Cerebellar nuclear complex (tissue), 1 donor: ENCODE data around the gene HNRNPDL.
A peak's percentile ranks its signal among the peaks of the same experiment; 100 is the strongest.
"Not testable (repeated sequence)": the region's sequence is repeated elsewhere in the genome, so short reads cannot be mapped to it uniquely, and the experiment has no call there.

ENCODE experiments used
- DNase-seq, 2 experiments: peaks; one replicate each; lab custom pipeline; 2025; lab: John Stamatoyannopoulos, UW

Gene HNRNPDL

GRCh38 chr4:82430193-82430963 lies at the start of gene HNRNPDL, which contains the start of gene ENOPH1:
Gene HNRNPDL, minus strand, starts transcription at chr4:82430462. Its CDS starts 772 bp downstream, at chr4:82429690.
Gene ENOPH1, plus strand, starts transcription at chr4:82430590. Its CDS starts 240 bp downstream, at chr4:82430830.
- peak; percentile 68 to 85 for DNase-seq

- no peak for DNase-seq
Observed at GRCh38 chr4:82479562-82479961, 49.3 kb upstream of the HNRNPDL start.

- not testable (repeated sequence) for DNase-seq
Observed at GRCh38 chr4:82477469-82477868, 47.2 kb upstream of the HNRNPDL start.

GRCh38 chr4:82475931-82476330 lies 45.7 kb upstream of the HNRNPDL start:
- not testable (repeated sequence) for DNase-seq

- DNase-seq, result no peak
Observed at GRCh38 chr4:82473621-82474164, 43.4 kb upstream of the HNRNPDL start.

- DNase-seq, result not testable (repeated sequence)
Observed at GRCh38 chr4:82473080-82473479, 42.8 kb upstream of the HNRNPDL start.

GRCh38 chr4:82469791-82470345 lies 39.6 kb upstream of the HNRNPDL start:
- DNase-seq, result no peak

- DNase-seq, result no peak
Observed at GRCh38 chr4:82467471-82467870, 37.2 kb upstream of the HNRNPDL start.

GRCh38 chr4:82463221-82463620 lies 33.0 kb upstream of the HNRNPDL start:
- DNase-seq, result no peak

GRCh38 chr4:82462415-82462831 lies 32.2 kb upstream of the HNRNPDL start:
- DNase-seq, result peak in 1 of 2 experiments; percentile 30

- DNase-seq, result no peak
Observed at GRCh38 chr4:82461710-82462109, 31.4 kb upstream of the HNRNPDL start.

GRCh38 chr4:82458729-82459128 lies 28.5 kb upstream of the HNRNPDL start:
- DNase-seq, result no peak

GRCh38 chr4:82457266-82457665 lies 27.0 kb upstream of the HNRNPDL start:
- no peak for DNase-seq

GRCh38 chr4:82452026-82452425 lies 21.8 kb upstream of the HNRNPDL start:
- no peak for DNase-seq

GRCh38 chr4:82450966-82451755 lies 20.9 kb upstream of the HNRNPDL start:
- DNase-seq, result no peak

GRCh38 chr4:82447886-82448285 lies 17.6 kb upstream of the HNRNPDL start:
- no peak for DNase-seq

- no peak for DNase-seq
Observed at GRCh38 chr4:82439088-82439487, 8.8 kb upstream of the HNRNPDL start.

- DNase-seq, result no peak
Observed at GRCh38 chr4:82437285-82438005, 7.2 kb upstream of the HNRNPDL start.

GRCh38 chr4:82436780-82437179 lies 6.5 kb upstream of the HNRNPDL start:
- no peak for DNase-seq

GRCh38 chr4:82436130-82436529 lies 5.9 kb upstream of the HNRNPDL start:
- DNase-seq, result no peak

GRCh38 chr4:82434949-82435348 lies 4.7 kb upstream of the HNRNPDL start:
- no peak for DNase-seq

- DNase-seq, result no peak
Observed at GRCh38 chr4:82433791-82434190, 3.5 kb upstream of the HNRNPDL start.
